ENCODE measurements around the gene DEF6. TPM values are rescaled to one million over a fixed set of nuclear protein-coding genes. Genes with fewer than 3 reads are reported as not detected.
A peak's percentile ranks its signal among the peaks of the same experiment; 100 is the strongest.

The DEF6 gene
- total RNA-seq, 2 experiments from 2014 or later: 153 to 194 TPM

DNA sequence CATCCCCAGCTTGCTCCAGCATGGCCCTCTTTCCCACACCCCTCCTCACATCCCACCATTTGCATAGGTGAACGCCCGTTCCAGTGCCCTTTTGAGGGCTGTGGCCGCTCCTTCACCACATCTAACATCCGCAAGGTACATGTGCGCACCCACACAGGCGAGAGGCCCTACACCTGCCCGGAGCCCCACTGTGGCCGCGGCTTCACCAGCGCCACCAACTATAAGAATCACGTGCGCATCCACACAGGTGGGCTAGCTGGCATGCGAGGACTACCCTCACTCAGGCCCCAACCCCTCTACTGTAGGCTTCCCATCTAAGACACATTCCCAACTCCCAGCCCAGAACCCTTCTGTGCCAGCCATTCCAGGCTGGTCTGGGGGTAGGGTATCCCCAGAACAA lies 6.1 kb upstream of the DEF6 start:
- ATAC-seq (no peak), DNase-seq (no peak)
- Mint-ChIP-seq H3K36me3 (peaks cover 7% of the 10 kb centered on the region), H3K27ac (no peak overlapping the region), H3K9me3 (ENCODE audit: low read depth) (no peaks in the 10 kb centered on the region), H3K4me1 (peaks cover 3% of the 10 kb centered on the region), H3K4me3 (no peak overlapping the region), H3K27me3 (no peaks in the 10 kb centered on the region)
- CTCF ChIA-PET: interaction anchor here (2.0 to 10.4 kb wide), 2 partner anchors 37 to 201 kb away, joined by 4 to 249 read pairs; no protein-coding TSS in a partner anchor

DNA sequence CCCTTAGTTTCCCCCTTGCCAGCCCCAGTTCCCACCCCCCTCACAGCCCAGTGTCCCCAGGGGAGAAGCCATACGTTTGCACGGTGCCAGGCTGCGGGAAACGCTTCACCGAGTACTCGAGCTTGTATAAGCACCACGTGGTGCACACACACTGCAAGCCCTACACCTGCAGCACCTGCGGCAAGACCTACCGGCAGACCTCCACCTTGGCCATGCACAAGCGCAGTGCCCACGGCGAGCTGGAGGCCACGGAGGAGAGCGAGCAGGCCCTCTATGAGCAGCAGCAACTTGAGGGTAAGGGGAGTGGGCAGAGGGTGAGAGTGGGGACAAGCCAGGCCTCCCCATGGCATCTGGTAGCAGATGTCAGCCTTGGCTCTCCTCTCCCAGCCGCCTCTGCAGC lies 5.1 kb upstream of the DEF6 start:
- no peak overlapping the region for H3K27ac Mint-ChIP-seq
- H3K9me3 Mint-ChIP-seq (ENCODE audit: low read depth): no peaks in the 10 kb centered on the region
- H3K4me3 Mint-ChIP-seq: no peak overlapping the region
- H3K27me3 Mint-ChIP-seq: no peaks in the 10 kb centered on the region
- ATAC-seq: no peak
- H3K4me1 Mint-ChIP-seq: peaks cover 12% of the 10 kb centered on the region
- CTCF ChIA-PET: interaction anchor here (1.1 to 10.4 kb wide), 8 partner anchors 13 to 260 kb away, joined by 3 to 249 read pairs (median 4); no protein-coding TSS in a partner anchor
- peaks cover 7% of the 10 kb centered on the region for H3K36me3 Mint-ChIP-seq
- DNase-seq: no peak

DNA sequence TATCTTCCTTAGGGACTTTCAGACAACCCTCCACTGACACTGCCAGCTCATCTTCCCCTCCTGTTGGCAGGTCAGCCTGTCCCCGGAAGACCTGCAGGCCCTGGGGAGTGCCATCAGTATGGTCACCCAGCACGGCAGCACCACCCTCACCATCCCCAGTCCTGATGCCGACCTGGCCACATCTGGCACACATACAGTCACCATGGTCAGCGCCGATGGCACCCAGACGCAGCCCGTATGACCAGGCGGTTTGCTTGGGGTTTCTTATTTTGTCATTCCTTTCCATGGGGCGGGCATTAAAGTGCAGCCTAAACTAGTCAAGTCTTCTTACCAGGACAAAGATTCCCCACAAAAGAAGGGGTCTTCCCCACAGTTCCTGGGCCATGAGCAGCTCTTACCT lies 3.9 kb upstream of the DEF6 start:
- Mint-ChIP-seq H3K4me1 (peaks cover 13% of the 10 kb centered on the region), H3K36me3 (peaks cover 9% of the 10 kb centered on the region), H3K4me3 (no peak overlapping the region), H3K27me3 (no peaks in the 10 kb centered on the region), H3K9me3 (ENCODE audit: low read depth) (no peaks in the 10 kb centered on the region), H3K27ac (no peak overlapping the region)
- no peak for ATAC-seq
- CTCF ChIA-PET: interaction anchor here (0.7 to 10.4 kb wide), 18 partner anchors 8 to 258 kb away, joined by 3 to 249 read pairs (median 4); partner anchors contain the start of gene PPARD
- no peak for DNase-seq

DNA sequence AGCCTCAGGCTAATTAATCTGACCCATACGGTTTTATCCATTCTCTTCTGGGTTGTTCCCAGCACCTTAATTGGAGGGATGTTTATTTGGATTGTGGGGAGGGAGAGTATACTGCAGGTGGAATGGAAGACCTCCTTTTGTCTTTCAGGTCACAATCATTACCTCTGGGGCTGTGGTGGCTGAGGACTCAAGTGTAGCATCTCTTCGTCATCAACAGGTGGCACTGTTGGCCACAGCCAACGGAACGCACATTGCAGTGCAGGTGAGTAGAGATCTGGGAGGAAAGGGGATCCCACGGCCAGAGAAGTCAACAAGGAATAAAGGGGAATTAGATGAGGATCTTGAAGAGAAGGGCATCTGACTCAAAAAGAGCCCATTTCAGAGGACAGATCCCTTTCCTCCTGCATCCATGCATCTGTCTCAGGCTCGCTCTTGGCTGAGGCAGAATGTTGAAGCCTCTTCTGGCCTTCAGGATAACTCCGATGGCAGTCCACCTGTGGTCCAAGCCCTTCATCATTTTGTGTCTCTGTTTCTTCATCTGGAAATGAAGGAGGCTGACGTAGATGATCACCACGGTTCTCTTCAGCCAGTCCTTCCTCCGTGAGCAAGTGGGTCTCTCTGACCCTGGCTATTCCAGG lies 3.2 kb upstream of the DEF6 start:
- CTCF ChIA-PET: interaction anchor here (0.7 to 10.4 kb wide), 16 partner anchors 9 to 258 kb away, joined by 3 to 249 read pairs (median 7); partner anchors contain the start of genes PPARD and RPL10A
- no peak overlapping the region for H3K27ac Mint-ChIP-seq
- peaks cover 11% of the 10 kb centered on the region for H3K36me3 Mint-ChIP-seq
- peaks cover 21% of the 10 kb centered on the region for H3K4me1 Mint-ChIP-seq
- peak; percentile 62 for DNase-seq
- H3K27me3 Mint-ChIP-seq: no peaks in the 10 kb centered on the region
- ATAC-seq: peak; percentile 26
- no peak overlapping the region for H3K4me3 Mint-ChIP-seq
- H3K9me3 Mint-ChIP-seq (ENCODE audit: low read depth): no peaks in the 10 kb centered on the region

DNA sequence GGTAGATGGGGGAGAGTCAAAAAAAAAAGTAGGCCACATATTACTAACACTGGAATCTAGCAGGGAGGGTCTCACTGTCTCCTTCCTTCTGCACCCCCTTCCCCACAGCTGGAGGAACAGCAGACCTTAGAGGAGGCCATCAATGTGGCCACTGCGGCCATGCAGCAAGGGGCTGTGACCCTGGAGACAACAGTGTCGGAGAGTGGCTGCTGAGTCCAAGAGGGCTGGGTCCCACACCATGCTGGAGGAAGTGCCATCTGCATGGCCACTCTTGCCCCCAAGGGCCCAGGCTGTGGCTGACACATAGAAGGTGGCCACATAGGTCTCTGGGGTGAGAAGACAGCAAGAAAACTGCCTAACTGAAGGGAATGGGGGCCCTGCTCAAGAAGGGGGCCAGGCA lies 2.6 kb upstream of the DEF6 start:
- DNase-seq (no peak), ATAC-seq (no peak)
- CTCF ChIA-PET: interaction anchor here (0.8 to 10.4 kb wide), 10 partner anchors 9 to 257 kb away, joined by 3 to 249 read pairs (median 32); partner anchors contain the start of genes FANCE, PPARD and RPL10A
- H3K9me3 Mint-ChIP-seq (ENCODE audit: low read depth): no peaks in the 10 kb centered on the region
- H3K36me3 Mint-ChIP-seq: peaks cover 16% of the 10 kb centered on the region
- H3K27ac Mint-ChIP-seq: no peak overlapping the region
- peaks cover 26% of the 10 kb centered on the region for H3K4me1 Mint-ChIP-seq
- H3K4me3 Mint-ChIP-seq: no peak overlapping the region
- no peaks in the 10 kb centered on the region for H3K27me3 Mint-ChIP-seq

DNA sequence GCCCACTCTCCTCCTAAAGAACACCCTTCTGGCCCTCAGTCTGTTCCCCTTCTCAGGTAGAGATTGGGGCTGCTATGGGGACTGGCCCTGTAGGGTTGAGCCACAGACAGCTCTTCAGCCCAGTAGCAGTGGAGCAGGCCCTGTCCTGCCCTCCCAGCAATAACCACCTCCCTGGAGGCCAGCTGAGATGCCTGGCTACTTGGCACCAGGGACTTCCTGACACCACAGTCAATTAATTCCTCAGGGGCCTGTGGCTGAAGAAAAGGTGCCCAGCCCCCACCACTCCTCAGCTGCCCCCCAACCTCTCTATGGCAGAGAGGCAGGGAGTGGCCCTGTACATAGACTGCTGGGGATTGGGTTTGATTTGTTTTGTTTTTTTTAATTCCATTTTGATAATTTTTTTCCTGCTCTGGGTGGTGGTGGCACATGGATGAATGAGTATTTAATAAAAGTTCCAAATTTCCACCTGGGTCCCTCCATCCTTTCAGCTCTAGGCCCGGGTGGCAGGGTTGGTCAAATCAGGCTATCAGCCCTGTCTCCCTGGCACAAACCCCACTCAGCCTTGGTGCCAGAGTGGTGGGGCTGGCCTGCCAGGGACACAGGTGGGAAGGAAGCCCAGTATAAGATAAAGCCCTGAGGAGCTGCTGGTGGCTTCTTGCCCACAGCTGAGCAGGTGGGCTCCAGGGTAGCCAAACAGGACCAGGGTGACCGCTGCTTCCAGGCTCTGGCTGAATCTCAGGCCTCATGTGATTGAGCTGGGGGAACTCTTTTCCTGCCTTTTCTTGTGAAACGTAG lies 1.9 kb upstream of the DEF6 start:
- peaks cover 22% of the 10 kb centered on the region for H3K36me3 Mint-ChIP-seq
- ATAC-seq (no peak), DNase-seq (no peak)
- H3K4me1 Mint-ChIP-seq: peaks cover 33% of the 10 kb centered on the region
- no peaks in the 10 kb centered on the region for H3K9me3 Mint-ChIP-seq (ENCODE audit: low read depth)
- CTCF ChIA-PET: interaction anchor here (0.6 to 10.4 kb wide), 15 partner anchors 10 to 440 kb away, joined by 3 to 249 read pairs (median 18); partner anchors contain the start of genes FANCE, PPARD and RPL10A
- peak overlapping the region; percentile 39 for H3K27ac Mint-ChIP-seq
- H3K27me3 Mint-ChIP-seq: no peaks in the 10 kb centered on the region
- no peak overlapping the region for H3K4me3 Mint-ChIP-seq

DNA sequence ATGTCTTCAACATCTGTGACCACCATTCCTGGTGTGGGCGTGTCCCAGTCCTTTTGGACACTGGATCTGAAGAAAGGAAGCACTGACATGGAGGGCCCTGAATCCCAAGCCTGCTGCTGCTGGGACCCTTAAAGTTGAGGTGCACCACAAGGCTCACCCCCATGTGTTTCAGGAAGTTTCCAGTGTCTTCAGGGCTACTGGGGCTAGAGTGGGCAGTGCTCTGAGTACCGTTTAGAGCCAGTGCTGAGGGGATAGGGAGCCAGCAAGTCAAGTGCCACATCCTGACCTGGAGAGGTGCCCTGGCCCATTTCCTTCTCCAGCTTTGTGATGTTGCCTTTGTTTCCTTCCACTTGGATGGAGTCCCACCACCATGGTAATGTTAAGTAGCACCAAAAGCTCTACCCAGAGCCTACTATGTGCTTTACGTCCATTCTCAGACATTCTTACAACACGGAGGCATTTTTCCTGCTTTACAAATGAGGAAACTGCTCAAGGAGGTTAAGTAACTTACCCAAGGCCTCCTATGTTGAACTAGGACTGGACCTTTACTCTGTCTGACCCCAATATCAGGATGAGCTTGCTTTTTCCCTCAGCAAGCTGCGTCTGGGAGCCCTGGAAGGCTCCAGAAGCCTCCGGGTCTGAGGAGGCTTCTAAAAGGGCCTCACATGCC lies 552 bp upstream of the DEF6 start:
- H3K36me3 Mint-ChIP-seq: peaks cover 24% of the 10 kb centered on the region
- H3K9me3 Mint-ChIP-seq (ENCODE audit: low read depth): no peaks in the 10 kb centered on the region
- no peaks in the 10 kb centered on the region for H3K27me3 Mint-ChIP-seq
- peak overlapping the region; percentile 91 for H3K4me3 Mint-ChIP-seq
- no peak for ATAC-seq
- H3K4me1 Mint-ChIP-seq: peaks cover 46% of the 10 kb centered on the region
- CTCF ChIA-PET: interaction anchor here (0.8 to 10.4 kb wide), 18 partner anchors 8 to 439 kb away, joined by 3 to 249 read pairs (median 12); partner anchors contain the start of genes ARMC12, FANCE, PPARD and RPL10A
- H3K27ac Mint-ChIP-seq: peak overlapping the region; percentile 92
- no peak for DNase-seq

DNA sequence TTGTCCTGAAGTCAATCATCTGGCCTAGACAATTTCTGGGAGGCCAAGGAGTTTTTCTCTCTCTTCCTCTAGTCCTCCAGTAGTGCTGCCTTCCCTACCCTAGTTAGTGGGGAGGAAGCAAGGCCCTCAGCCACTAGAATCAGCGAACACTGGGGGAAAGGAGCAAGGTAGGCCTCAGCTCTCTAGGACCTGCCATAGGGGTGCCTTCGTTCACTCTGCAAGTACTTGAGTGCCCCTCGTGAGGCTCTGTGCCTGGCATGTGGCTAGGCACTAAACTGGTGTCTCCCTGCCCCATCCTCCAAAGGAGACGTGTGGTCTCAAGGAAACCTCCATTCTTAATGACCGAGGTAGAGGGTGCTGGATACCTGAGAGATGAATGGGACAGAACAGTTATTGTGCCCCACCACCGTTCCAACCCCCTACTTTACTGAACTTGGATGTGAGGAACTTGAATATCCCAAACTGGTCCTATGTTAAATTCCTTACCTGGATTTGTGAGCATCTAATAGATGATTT lies 1.1 kb downstream of the DEF6 start:
- CTCF ChIA-PET: interaction anchor here (1.1 to 10.4 kb wide), 11 partner anchors 11 to 173 kb away, joined by 3 to 249 read pairs (median 30); partner anchors contain the start of genes FANCE, PPARD and RPL10A
- Mint-ChIP-seq H3K4me1 (peaks cover 61% of the 10 kb centered on the region), H3K9me3 (ENCODE audit: low read depth) (no peaks in the 10 kb centered on the region), H3K27ac (peak overlapping the region; percentile 92), H3K36me3 (peaks cover 29% of the 10 kb centered on the region), H3K4me3 (peak overlapping the region; percentile 91), H3K27me3 (no peaks in the 10 kb centered on the region)
- ATAC-seq (no peak), DNase-seq (peak; percentile 55)

DNA sequence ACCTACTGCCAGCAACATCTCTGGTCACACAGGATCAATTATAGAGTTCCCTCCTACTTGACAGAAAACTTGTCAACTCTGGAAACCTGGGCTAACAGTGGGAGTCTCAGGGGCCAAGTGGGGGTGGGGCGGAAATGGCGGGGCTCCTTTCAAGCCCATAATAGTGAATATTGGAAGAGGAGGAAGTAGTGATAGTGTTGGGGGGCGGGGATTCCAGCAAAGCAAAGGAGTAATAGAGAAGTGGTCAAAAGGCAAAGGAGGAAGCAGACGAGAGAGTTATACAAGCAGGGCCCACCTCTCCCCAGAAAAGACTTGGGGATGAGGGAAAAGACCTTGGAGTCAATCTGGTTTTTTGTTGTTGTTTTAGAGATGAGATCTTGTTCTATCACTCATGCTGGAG lies 2.1 kb downstream of the DEF6 start:
- Mint-ChIP-seq H3K4me3 (peak overlapping the region; percentile 91), H3K9me3 (ENCODE audit: low read depth) (no peaks in the 10 kb centered on the region), H3K36me3 (peaks cover 33% of the 10 kb centered on the region), H3K4me1 (peaks cover 66% of the 10 kb centered on the region), H3K27ac (peak overlapping the region; percentile 92), H3K27me3 (no peaks in the 10 kb centered on the region)
- ATAC-seq: no peak
- CTCF ChIA-PET: interaction anchor here (1.1 to 10.4 kb wide), 7 partner anchors 10 to 172 kb away, joined by 3 to 249 read pairs (median 33); partner anchors contain the start of genes PPARD and RPL10A
- DNase-seq: peak; percentile 68

DNA sequence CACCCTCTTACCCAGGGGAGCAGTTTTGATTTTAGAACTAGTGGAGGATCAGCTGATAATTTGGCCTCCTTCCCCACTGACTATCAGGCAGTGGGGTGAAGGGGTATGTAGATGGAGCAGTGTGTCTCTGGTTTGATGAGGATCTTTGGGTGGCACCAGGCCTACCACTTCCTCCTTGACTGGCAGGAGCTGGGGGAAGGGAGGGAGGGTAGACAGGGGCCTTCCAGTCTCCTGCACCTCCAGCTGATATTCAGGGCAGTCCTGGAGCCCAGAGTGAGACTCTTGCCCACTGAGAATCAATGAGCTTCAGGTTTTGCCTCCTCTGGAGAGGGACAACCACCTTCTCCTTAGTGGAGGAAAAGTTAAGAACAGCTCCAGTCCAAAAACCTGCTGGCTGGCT lies 3.2 kb downstream of the DEF6 start:
- ATAC-seq (no peak), DNase-seq (peak; percentile 64)
- H3K4me1 Mint-ChIP-seq: peaks cover 68% of the 10 kb centered on the region
- H3K36me3 Mint-ChIP-seq: peaks cover 32% of the 10 kb centered on the region
- H3K27me3 Mint-ChIP-seq: no peaks in the 10 kb centered on the region
- peak overlapping the region; percentile 92 for H3K27ac Mint-ChIP-seq
- H3K9me3 Mint-ChIP-seq (ENCODE audit: low read depth): no peaks in the 10 kb centered on the region
- CTCF ChIA-PET: interaction anchor here (1.0 to 10.4 kb wide), 6 partner anchors 9 to 436 kb away, joined by 3 to 249 read pairs (median 6); partner anchors contain the start of genes ARMC12 and PPARD
- peak overlapping the region; percentile 91 for H3K4me3 Mint-ChIP-seq

DNA sequence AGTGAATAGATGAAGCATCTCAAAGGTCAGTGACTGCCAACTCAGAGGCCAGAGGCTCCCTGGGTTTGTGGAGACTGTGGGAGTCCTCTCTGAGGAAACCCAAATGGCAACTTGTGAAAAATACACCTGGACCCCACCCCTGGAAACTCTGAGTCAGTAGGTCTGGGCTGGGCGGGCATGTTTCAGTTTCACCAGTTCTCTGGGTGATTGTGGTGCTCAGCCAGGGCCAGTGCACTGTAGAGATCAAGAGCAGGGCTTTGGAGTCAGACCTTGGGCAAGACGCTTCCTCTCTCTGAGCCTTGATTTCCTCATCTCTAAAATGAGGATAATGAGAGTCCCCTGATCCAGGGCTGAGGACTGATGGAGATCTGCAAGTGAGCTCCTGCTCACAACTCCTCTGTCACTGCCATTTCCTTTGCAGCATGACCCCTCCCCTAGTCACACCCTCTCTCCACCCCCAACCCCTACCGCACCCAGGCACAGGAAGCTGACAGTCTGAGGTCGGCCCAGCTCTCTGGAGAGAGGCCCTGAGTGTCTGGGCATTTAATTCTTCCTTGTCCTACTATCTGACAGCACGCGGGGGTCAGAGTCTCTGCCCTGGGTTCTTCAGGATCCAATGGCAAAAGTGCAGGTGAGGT lies 5.1 kb downstream of the DEF6 start:
- no peaks in the 10 kb centered on the region for H3K9me3 Mint-ChIP-seq (ENCODE audit: low read depth)
- no peaks in the 10 kb centered on the region for H3K27me3 Mint-ChIP-seq
- CTCF ChIA-PET: interaction anchor here (0.6 to 2.0 kb wide), 7 partner anchors 9 to 149 kb away, joined by 3 to 9 read pairs (median 5); partner anchors contain the start of genes FANCE and PPARD
- peak overlapping the region; percentile 78 for H3K4me3 Mint-ChIP-seq
- H3K36me3 Mint-ChIP-seq: peaks cover 39% of the 10 kb centered on the region
- ATAC-seq (peak; percentile 88), DNase-seq (peak; percentile 96)
- H3K4me1 Mint-ChIP-seq: peaks cover 70% of the 10 kb centered on the region
- H3K27ac Mint-ChIP-seq: peak overlapping the region; percentile 92

DNA sequence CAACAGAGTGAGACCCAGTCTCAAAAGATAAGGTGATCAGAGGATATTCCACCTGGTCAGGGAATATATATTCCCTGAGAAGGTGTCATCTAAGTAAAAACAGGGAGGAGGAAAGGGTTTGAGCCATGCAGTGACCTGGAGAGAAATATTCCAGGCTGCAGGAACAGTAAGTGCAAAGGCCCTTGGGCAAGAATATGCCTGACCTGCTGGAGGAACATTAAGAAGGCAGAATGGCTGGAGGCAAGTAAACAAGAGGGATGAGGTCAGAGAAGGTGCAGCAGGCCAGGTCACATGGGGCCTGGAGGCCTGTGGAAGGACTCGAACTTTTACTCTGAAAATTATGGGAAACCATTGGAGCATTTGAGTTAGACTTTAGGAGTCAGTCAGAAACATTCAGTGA lies 6.7 kb downstream of the DEF6 start:
- peaks cover 43% of the 10 kb centered on the region for H3K36me3 Mint-ChIP-seq
- no peaks in the 10 kb centered on the region for H3K9me3 Mint-ChIP-seq (ENCODE audit: low read depth)
- peaks cover 73% of the 10 kb centered on the region for H3K4me1 Mint-ChIP-seq
- H3K27me3 Mint-ChIP-seq: no peaks in the 10 kb centered on the region
- H3K4me3 Mint-ChIP-seq: peak overlapping the region; percentile 78
- ATAC-seq (no peak), DNase-seq (no peak)
- CTCF ChIA-PET: interaction anchor here (1.8 to 2.4 kb wide), 3 partner anchors 22 to 147 kb away, joined by 6 to 9 read pairs (median 6); partner anchors contain the start of gene FANCE
- H3K27ac Mint-ChIP-seq: peak overlapping the region; percentile 92
